Esophagus squamous epithelium (tissue), 5 donors: ENCODE results near the gene ACSF2. TPM values are rescaled to one million over a fixed set of nuclear protein-coding genes. Genes with fewer than 3 reads are reported as not detected.

Source experiments
- DNase-seq: peaks from one replicate; lab custom pipeline; 2025; lab: John Stamatoyannopoulos, UW
- H3K27ac ChIP-seq, 4 donors: fragments of 200-600 bp; sonication (generic); one replicate each; pipeline ENCODE4 v1.5.1; 2016 to 2019; ENCODE audit warnings: mild to moderate bottlenecking in 1 of 4
- H3K27me3 ChIP-seq, 4 donors: fragments of 200-600 bp; sonication (generic); 1 replicate in 3 of 4; 2 replicates in 1 of 4; pipeline versions ENCODE4 v1.5.1 to v1.6.0; 2017 to 2021; ENCODE audit warnings: antibody characterized with exemption in 1 of 4
- H3K36me3 ChIP-seq, 3 donors: fragments of 200-600 bp; sonication (generic); one replicate each; pipeline ENCODE4 v1.5.1; 2016 to 2019
- H3K4me1 ChIP-seq, 3 donors: fragments of 200-600 bp; sonication (generic); one replicate each; pipeline ENCODE4 v1.5.1; 2017 to 2019
- H3K4me3 ChIP-seq, 4 donors: fragments of 200-600 bp; sonication (generic); 1 replicate in 3 of 4; 2 replicates in 1 of 4; pipeline ENCODE4 v1.5.1; 2016 to 2019; ENCODE audit warnings: mild to moderate bottlenecking in 2 of 4, moderate library complexity in 1 of 4
- H3K9me3 ChIP-seq, 3 donors: fragments of 200-600 bp; sonication (generic); one replicate each; pipeline ENCODE4 v1.5.1; 2016 to 2019
- CTCF ChIP-seq, 6 experiments: fragments of 450-650 bp in 4 of 6; fragments of 200-600 bp in 2 of 6; sonication (generic) in 2 of 6; IDR thresholded peaks; one replicate each; pipeline ENCODE4 v1.5.1; 2016 to 2019; ENCODE audit warnings: antibody characterized with exemption in 6 of 6, mild to moderate bottlenecking in 4 of 6, moderate library complexity in 4 of 6
- POLR2A ChIP-seq, 4 donors: fragments of 450-650 bp; IDR thresholded peaks; one replicate each; pipeline ENCODE4 v1.6.1; 2017; ENCODE audit warnings: antibody characterized with exemption in 4 of 4, mild to moderate bottlenecking in 4 of 4, moderate library complexity in 3 of 4
- WGBS, 2 donors: methylation state at CpG; one replicate each; pipeline ENCODE4 v1.1.5; 2018; 5-methylcytosine and 5-hydroxymethylcytosine counted together
- intact Hi-C: fragments of 100-400 bp; cut with DNase I; formaldehyde crosslinking; loops from one replicate; pipeline ENCODE4 v1.15.0; 2022
- total RNA-seq, 4 donors: library from RNA; depleted of rRNA; stranded (reverse); fragments of >200 nt; gene quantifications; one replicate each; pipeline ENCODE4 v1.1.0, GENCODE V29; 2016
- donor health status: DM: yes; HTN: yes; CAD: no.

The ACSF2 gene
- total RNA-seq, 4 donors from 2014 or later: 7.0 to 26.3 (median 19.0) TPM

- Histone ChIP-seq H3K9me3 (no peaks in the 10 kb centered on the region), H3K4me3 (no peak overlapping the region), H3K27ac (peak overlapping the region in 2 of 4 donors; percentile 3 to 36), H3K36me3 (no peaks in the 10 kb centered on the region), H3K27me3 (no peaks in the 10 kb centered on the region), H3K4me1 (peaks cover 7 to 40% (median 13%) of the 10 kb centered on the region in 3 donors)
- intact Hi-C loops: no loop called here
- DNase-seq: no peak
- 41 to 49% methylated on average over 2 to 3 of the region's 4 CpGs for WGBS, 2 donors
- no peak for TF ChIP-seq CTCF (IDR thresholded peaks at IDR 0.05)
- no peak for TF ChIP-seq POLR2A (IDR thresholded peaks at IDR 0.05)
Measured at GRCh38 chr17:50440172-50440837, 14.3 kb downstream of the ACSF2 start.

GRCh38 chr17:50440838-50441829, 15.1 kb downstream of the ACSF2 start:
- H3K27ac ChIP-seq: peak overlapping the region in 1 of 4 donors; percentile 3
- peaks cover 7 to 40% (median 13%) of the 10 kb centered on the region in 3 donors for H3K4me1 ChIP-seq
- H3K9me3 ChIP-seq: no peaks in the 10 kb centered on the region
- intact Hi-C loops: no loop called here
- no peaks in the 10 kb centered on the region for H3K27me3 ChIP-seq
- no peak for DNase-seq
- no peaks in the 10 kb centered on the region for H3K36me3 ChIP-seq
- no peak overlapping the region for H3K4me3 ChIP-seq
- WGBS, 2 donors: 78 to 89% methylated on average over 8 to 10 of the region's 10 CpGs
- TF ChIP-seq POLR2A (IDR thresholded peaks at IDR 0.05): no peak
- TF ChIP-seq CTCF (IDR thresholded peaks at IDR 0.05): no peak

DNA sequence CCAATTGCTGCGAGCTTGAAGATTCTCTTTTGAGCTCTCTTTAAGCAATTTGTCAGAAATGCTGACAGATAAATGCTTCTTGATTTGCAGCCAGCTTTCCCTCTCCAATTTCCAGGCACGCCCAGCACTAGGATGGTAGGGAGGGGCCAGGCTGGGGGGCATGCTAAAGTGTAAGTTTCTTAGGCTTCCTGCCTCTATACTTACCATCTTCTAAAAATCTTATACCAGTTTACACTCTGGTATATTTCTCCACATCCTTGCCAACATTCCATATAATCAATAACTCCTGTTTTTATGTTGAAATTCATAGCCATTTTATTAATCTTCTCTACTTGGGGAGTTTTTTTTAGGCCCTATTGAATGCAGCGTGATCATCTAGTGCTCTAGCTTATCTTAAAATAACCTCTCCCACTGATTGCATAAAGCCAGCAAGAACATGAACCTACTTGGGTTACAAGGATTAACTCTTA, 17.5 kb downstream of the ACSF2 start:
- no peaks in the 10 kb centered on the region for H3K36me3 ChIP-seq
- intact Hi-C loops: no loop called here
- TF ChIP-seq POLR2A (IDR thresholded peaks at IDR 0.05) (no peak), CTCF (IDR thresholded peaks at IDR 0.05) (no peak)
- no peaks in the 10 kb centered on the region for H3K27me3 ChIP-seq
- H3K27ac ChIP-seq: peak overlapping the region in 2 of 4 donors; percentile 22 to 50
- H3K4me3 ChIP-seq: no peak overlapping the region
- peaks cover 7 to 40% (median 13%) of the 10 kb centered on the region in 3 donors for H3K4me1 ChIP-seq
- DNase-seq: no peak
- H3K9me3 ChIP-seq: no peaks in the 10 kb centered on the region
- WGBS, 2 donors: 31 to 33% methylated on average over 3 of the region's 3 CpGs

DNA sequence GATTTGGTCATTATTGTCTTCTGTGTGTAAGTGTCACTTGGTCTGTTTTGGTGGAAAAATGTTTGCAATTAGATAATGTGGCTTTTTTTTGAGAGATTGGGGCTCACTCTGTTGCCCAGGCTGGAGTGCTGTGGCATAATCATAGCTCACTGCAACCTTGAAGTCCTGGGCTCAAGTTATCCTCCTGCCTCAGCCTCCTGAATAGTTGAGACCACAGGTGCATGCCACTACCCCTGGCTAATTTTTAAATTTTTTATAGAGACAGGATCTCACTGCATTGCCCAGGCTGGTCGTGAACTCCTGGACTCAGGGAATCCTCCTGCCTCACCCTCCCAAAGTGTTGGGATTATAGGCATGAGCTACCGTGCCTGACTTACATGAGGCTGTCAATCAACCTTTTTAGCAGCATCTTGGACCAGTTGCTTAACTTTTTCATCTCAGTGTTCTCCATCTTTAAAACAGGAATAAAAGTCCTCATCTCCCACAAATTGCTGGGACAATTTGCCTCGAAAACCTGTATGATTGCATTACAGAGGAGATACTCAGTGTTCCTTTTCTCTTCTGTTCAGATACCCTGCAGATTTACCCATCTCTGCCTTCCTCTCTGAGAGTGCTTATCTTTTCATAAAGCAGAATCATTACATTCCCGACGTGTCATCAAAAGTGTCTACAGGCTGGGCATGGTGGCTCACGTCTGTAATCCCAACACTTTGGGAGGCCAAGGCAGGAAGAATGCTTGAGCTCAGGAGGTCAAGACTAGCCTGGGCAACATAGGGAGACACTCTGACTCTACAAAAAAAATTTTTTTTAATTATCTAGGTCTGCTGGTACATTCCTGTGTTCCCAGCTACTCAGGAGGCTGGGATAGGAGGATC, 19.1 kb downstream of the ACSF2 start:
- H3K27ac ChIP-seq: no peak overlapping the region

More for the DNA sequence above, 19.1 kb downstream of the ACSF2 start:
- WGBS, 2 donors: 84 to 90% methylated on average over 6 of the region's 6 CpGs
- no peaks in the 10 kb centered on the region for H3K27me3 ChIP-seq
- no peaks in the 10 kb centered on the region for H3K9me3 ChIP-seq
- DNase-seq: no peak
- intact Hi-C loops: no loop called here
- TF ChIP-seq POLR2A (IDR thresholded peaks at IDR 0.05) (no peak), CTCF (IDR thresholded peaks at IDR 0.05) (no peak)
- H3K4me1 ChIP-seq: peaks cover 7 to 36% (median 13%) of the 10 kb centered on the region in 3 donors
- no peaks in the 10 kb centered on the region for H3K36me3 ChIP-seq
- H3K4me3 ChIP-seq: no peak overlapping the region
